B cell (primary cell): ENCODE results near the gene ACTL6B.

ENCODE experiments used
- CTCF ChIP-seq: fragments of 200-600 bp; IDR thresholded peaks from one replicate; pipeline ENCODE4 v1.8.0; 2022; ENCODE audit warnings: antibody characterized with exemption, mild to moderate bottlenecking
- EZH2 ChIP-seq: IDR thresholded peaks from 2 replicates; pipeline ENCODE4 v1.6.1; 2012; ENCODE audit warnings: borderline replicate concordance, low read depth, mild to moderate bottlenecking, moderate library complexity, low read length; ENCODE audit not compliant: insufficient read depth, poor library complexity, severe bottlenecking

GRCh38 chr7:100677308-100678267, 21.3 kb upstream of the ACTL6B start:
- TF ChIP-seq CTCF (no peak), EZH2 (no peak)
